Naive thymus-derived CD4-positive, alpha-beta T cell (primary cell): ENCODE measurements around the gene RPS2. TPM values are rescaled to one million over a fixed set of nuclear protein-coding genes. Genes with fewer than 3 reads are reported as not detected.

Experiments used
- ATAC-seq: fragments of 150-1000 bp; cut with Tn5 transposase; 2 replicates; pipeline ENCODE4 v1.10.0; 2021; ENCODE audit warnings: mild to moderate bottlenecking, moderate library complexity
- CTCF ChIA-PET: fragments of 350-600 bp; sonication (Branson Sonifier 250); formaldehyde crosslinking; loops from one replicate; lab custom pipeline; 2021; ENCODE audit warnings: antibody characterized with exemption; lab: Charles Lee
- POLR2A ChIA-PET: fragments of 350-600 bp; sonication (Branson Sonifier 250); formaldehyde crosslinking; loops from one replicate; lab custom pipeline; 2021; ENCODE audit warnings: antibody characterized with exemption, inconsistent platforms; lab: Charles Lee
- DNase-seq, 9 donors: peaks; one replicate each; pipeline versions ENCODE4 v3.0.0 to v3.0.0-alpha.2; 2020 to 2022; ENCODE audit warnings: mixed read lengths in 1 of 9
- H3K27ac ChIP-seq: one replicate; pipeline ENCODE4 v1.7.0; 2013; ENCODE audit warnings: mild to moderate bottlenecking, low read depth, low read length, moderate library complexity
- H3K27me3 ChIP-seq, 2 donors: one replicate each; pipeline ENCODE4 v1.7.0; 2013; ENCODE audit warnings: low read length in 2 of 2, mild to moderate bottlenecking in 2 of 2, moderate library complexity in 2 of 2; ENCODE audit not compliant: control insufficient read depth in 2 of 2, insufficient read depth in 2 of 2
- H3K36me3 ChIP-seq, 3 experiments: 1 replicate in 2 of 3; 2 replicates in 1 of 3; pipeline ENCODE4 v1.7.0; 2013; ENCODE audit warnings: low read length in 3 of 3, mild to moderate bottlenecking in 3 of 3, moderate library complexity in 1 of 3; ENCODE audit not compliant: insufficient read depth in 3 of 3, control insufficient read depth in 2 of 3
- H3K4me1 ChIP-seq, 2 donors: one replicate each; pipeline ENCODE4 v1.7.0; 2013; ENCODE audit warnings: low read length in 2 of 2, mild to moderate bottlenecking in 2 of 2, moderate library complexity in 1 of 2; ENCODE audit not compliant: control insufficient read depth in 2 of 2, insufficient read depth in 2 of 2
- H3K4me3 ChIP-seq: 2 replicates; pipeline ENCODE4 v1.7.0; 2013; ENCODE audit warnings: mild to moderate bottlenecking, low read length
- H3K9me3 ChIP-seq, 3 experiments: 1 replicate in 2 of 3; 2 replicates in 1 of 3; pipeline ENCODE4 v1.7.0; 2013; ENCODE audit warnings: low read length in 3 of 3; ENCODE audit not compliant: control insufficient read depth in 2 of 3
- H3K27ac Mint-ChIP-seq, 9 donors: one replicate each; pipeline ENCODE4 v1.8.0; 2020 to 2022; ENCODE audit warnings: mixed read lengths in 9 of 9, mild to moderate bottlenecking in 8 of 9, moderate library complexity in 5 of 9, inconsistent platforms in 2 of 9
- H3K27me3 Mint-ChIP-seq, 5 donors: one replicate each; pipeline ENCODE4 v1.8.0; 2021 to 2022; ENCODE audit warnings: mixed read lengths in 5 of 5, mild to moderate bottlenecking in 1 of 5
- H3K36me3 Mint-ChIP-seq, 5 donors: one replicate each; pipeline ENCODE4 v1.8.0; 2020 to 2022; ENCODE audit warnings: mixed read lengths in 5 of 5, mild to moderate bottlenecking in 3 of 5, inconsistent platforms in 1 of 5
- H3K4me1 Mint-ChIP-seq, 7 donors: one replicate each; pipeline ENCODE4 v1.8.0; 2020 to 2022; ENCODE audit warnings: mixed read lengths in 7 of 7, mild to moderate bottlenecking in 3 of 7, inconsistent platforms in 1 of 7
- H3K4me3 Mint-ChIP-seq, 10 donors: one replicate each; pipeline ENCODE4 v1.8.0; 2020 to 2022; ENCODE audit warnings: mild to moderate bottlenecking in 10 of 10, mixed read lengths in 10 of 10, moderate library complexity in 6 of 10, inconsistent platforms in 2 of 10
- H3K9me3 Mint-ChIP-seq, 11 donors: one replicate each; pipeline ENCODE4 v1.8.0; 2020 to 2022; ENCODE audit warnings: mixed read lengths in 11 of 11, mild to moderate bottlenecking in 4 of 11, inconsistent platforms in 1 of 11, moderate library complexity in 1 of 11
- intact Hi-C, 2 donors: fragments of 100-400 bp; cut with micrococcal nuclease; formaldehyde crosslinking; loops; one replicate each; pipeline ENCODE4 v1.15.1; 2023
- polyA plus RNA-seq, 2 donors: library from polyadenylated mRNA; unstranded; fragments of 300-500 nt; fragmentation: Illumina TruSeq; gene quantifications; one replicate each; pipeline ENCODE4 v1.2.3, GENCODE V29; 2021
- total RNA-seq, 6 experiments: library from RNA in 5 of 6; stranded (reverse) in 5 of 6; gene quantifications; 1 replicate in 5 of 6; 2 replicates in 1 of 6; pipeline ENCODE4 v1.2.3 and lab custom pipeline; 2021 to 2026

Gene RPS2
- total and polyA plus RNA-seq, 7 experiments from 2014 or later, result 2,562 to 7,254 (median 3,209) TPM

DNA sequence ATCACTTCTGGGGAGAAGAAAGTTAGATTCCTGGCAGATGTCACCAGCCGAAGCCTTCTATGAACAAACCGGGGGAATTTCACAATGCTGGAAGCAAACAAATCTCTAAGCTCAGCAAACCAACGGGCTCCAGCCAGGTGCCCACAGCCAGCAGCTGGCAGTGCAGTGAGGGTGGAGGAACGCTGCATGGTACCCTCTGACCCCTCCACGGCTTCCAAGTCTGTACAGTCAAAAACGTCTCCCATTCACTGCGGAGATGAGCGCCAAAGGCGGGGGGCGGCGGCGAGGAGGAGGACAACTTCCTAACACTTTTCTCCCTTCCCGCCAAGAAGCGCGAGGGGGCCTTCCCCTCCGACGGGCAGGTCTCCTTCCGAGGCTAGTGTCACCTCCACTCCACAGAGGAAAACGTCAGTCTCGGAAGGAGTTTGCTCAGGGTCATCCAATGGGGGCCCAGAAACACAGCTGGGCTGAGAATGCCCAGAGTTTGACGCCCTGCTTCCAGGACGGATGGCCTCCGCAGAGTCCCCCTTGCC, 44.1 kb upstream of the RPS2 start:
- Mint-ChIP-seq H3K27ac (peak overlapping the region; percentile 60 to 94 (median 76)), H3K36me3 (peaks cover 0 to 8% (median 0%) of the 10 kb centered on the region in 5 donors), H3K4me1 (peaks cover 22 to 48% (median 35%) of the 10 kb centered on the region in 7 donors), H3K4me3 (peak overlapping the region; percentile 72 to 93 (median 87)), H3K9me3 (no peaks in the 10 kb centered on the region), H3K27me3 (no peaks in the 10 kb centered on the region)
- ChIA-PET CTCF (interaction anchor here (0.8 to 1.3 kb wide), 2 partner anchors 144 to 208 kb away, joined by 3 read pairs; no protein-coding TSS in a partner anchor), POLR2A (interaction anchor here (0.6 to 2.9 kb wide), 14 partner anchors 13 to 480 kb away, joined by 3 to 30 read pairs (median 4); partner anchors contain the start of genes GFER, MLST8, NDUFB10 and RPS2)
- DNase-seq (peak in 1 of 9 donors; percentile 35), ATAC-seq (no peak)
- no peaks in the 10 kb centered on the region for H3K9me3 ChIP-seq
- H3K27me3 ChIP-seq, result no peaks in the 10 kb centered on the region
- peak overlapping the region; percentile 86 for H3K27ac ChIP-seq
- peaks cover 36 to 37% of the 10 kb centered on the region in 2 donors for H3K4me1 ChIP-seq
- H3K36me3 ChIP-seq, result no peaks in the 10 kb centered on the region
- H3K4me3 ChIP-seq, result peak overlapping the region; percentile 69
- intact Hi-C loops, result loop anchor here (1.0 to 5.0 kb wide), 9 partner anchors 15 to 421 kb away; partner anchors contain the start of genes NTHL1 (in 2 of the 2), RPS2 (in 2 of the 2), TSC2 (in 2 of the 2) and CCNF (in 1 of the 2)

DNA sequence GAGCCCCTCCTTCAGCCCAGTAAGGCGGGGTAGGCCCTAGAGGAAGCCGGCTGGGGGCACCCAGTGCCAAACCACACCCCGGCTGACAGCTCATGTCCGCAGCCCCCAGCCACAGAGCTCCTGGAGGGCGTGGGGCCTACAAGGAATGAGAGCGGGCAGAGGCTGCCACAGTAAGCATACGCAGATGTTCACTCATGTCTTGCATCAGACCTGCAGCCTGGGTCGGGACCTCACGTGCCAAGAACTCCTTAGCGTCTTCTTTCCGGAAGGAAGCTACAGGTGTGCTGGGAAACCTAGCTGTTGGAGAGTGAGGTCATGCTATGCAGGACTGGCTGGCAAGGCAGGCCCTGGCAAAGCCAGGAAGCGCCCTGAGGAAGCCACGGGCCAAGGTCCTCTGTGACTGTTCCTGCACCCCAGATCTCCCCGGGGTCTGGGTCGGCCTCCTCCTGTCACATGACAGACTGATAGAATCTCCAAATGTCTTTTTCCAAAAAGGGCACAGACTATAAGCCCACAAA, 43.4 kb upstream of the RPS2 start:
- intact Hi-C loops, result loop anchor here in 1 of 2 donors (2.0 to 5.0 kb wide), 2 partner anchors 39 to 43 kb away; partner anchors contain the start of genes NTHL1, RPS2 and TSC2
- Mint-ChIP-seq H3K9me3 (no peaks in the 10 kb centered on the region), H3K36me3 (peaks cover 0 to 8% (median 0%) of the 10 kb centered on the region in 5 donors), H3K4me1 (peaks cover 22 to 48% (median 35%) of the 10 kb centered on the region in 7 donors), H3K27me3 (no peaks in the 10 kb centered on the region), H3K27ac (peak overlapping the region; percentile 60 to 94 (median 76)), H3K4me3 (peak overlapping the region; percentile 72 to 93 (median 87))
- no peaks in the 10 kb centered on the region for H3K9me3 ChIP-seq
- ChIA-PET POLR2A (interaction anchor here (0.6 to 2.9 kb wide), 9 partner anchors 12 to 217 kb away, joined by 3 to 30 read pairs (median 4); partner anchors contain the start of genes MLST8, RPS2, TBL3 and TRAF7), CTCF (interaction anchor here (1.3 kb wide), 1 partner anchor 145 kb away, joined by 3 read pairs; no protein-coding TSS in a partner anchor)
- H3K4me3 ChIP-seq, result peak overlapping the region; percentile 69
- H3K4me1 ChIP-seq, result peaks cover 36 to 38% of the 10 kb centered on the region in 2 donors
- no peak for DNase-seq
- H3K27me3 ChIP-seq, result no peaks in the 10 kb centered on the region
- H3K27ac ChIP-seq, result peak overlapping the region; percentile 86
- ATAC-seq, result no peak
- peaks cover 0 to 6% (median 0%) of the 10 kb centered on the region in 3 experiments for H3K36me3 ChIP-seq

DNA sequence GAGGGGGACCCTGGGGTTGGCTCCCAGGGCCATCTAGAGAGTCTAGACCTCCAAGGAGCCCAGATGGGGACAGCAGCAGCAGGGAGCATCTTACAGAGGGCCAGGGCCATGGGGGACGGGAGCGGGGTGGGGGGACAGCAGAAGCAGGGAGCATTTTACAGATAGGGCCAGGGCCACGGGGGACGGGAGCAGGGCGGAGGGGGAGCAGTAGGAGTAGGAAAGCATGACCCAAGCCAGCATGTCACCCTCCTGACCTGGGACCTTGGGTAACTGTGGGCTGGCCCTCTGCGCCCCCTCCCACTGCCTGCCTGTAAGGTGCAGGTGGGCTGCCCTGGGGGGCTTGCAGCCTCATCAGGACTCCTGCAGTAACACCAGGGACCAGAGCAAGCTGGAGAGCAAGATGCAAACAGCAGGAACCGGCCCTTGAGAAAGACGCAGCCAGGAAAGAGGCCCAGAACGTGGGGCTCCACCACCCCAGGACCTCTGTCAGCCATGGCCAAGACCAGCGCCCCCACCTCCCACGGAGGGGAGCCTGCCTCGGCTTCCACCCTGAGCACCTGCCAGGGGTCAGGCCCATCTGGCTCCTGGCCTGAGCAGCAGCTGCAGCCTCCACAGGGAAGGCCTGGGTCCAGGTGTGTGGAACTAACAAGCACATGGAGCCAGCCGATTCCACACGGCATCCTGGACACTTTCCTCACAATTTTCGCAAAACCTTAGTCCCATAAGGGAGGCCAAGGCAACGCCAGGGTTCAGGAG, 42.6 kb upstream of the RPS2 start:
- H3K27ac ChIP-seq, result peak overlapping the region; percentile 86
- Mint-ChIP-seq H3K4me1 (peaks cover 22 to 48% (median 35%) of the 10 kb centered on the region in 7 donors), H3K9me3 (no peaks in the 10 kb centered on the region), H3K27me3 (no peaks in the 10 kb centered on the region), H3K36me3 (peaks cover 0 to 10% (median 0%) of the 10 kb centered on the region in 5 donors), H3K27ac (peak overlapping the region in 7 of 9 donors; percentile 3 to 76 (median 45)), H3K4me3 (peak overlapping the region; percentile 72 to 93 (median 87))
- ATAC-seq, result no peak
- H3K4me3 ChIP-seq, result peak overlapping the region; percentile 3
- DNase-seq, result no peak
- ChIA-PET CTCF (interaction anchor here (1.3 kb wide), 1 partner anchor 146 kb away, joined by 3 read pairs; no protein-coding TSS in a partner anchor), POLR2A (interaction anchor here (0.6 to 2.9 kb wide), 6 partner anchors 15 to 492 kb away, joined by 3 to 30 read pairs (median 6); partner anchors contain the start of genes RPS2, TBL3 and TRAF7)
- peaks cover 0 to 14% (median 0%) of the 10 kb centered on the region in 3 experiments for H3K36me3 ChIP-seq
- no peaks in the 10 kb centered on the region for H3K27me3 ChIP-seq
- H3K9me3 ChIP-seq, result no peaks in the 10 kb centered on the region
- intact Hi-C loops, result loop anchor here in 1 of 2 donors (5.0 kb wide), 1 partner anchor 40 kb away; the partner anchor contains the start of genes NTHL1 and TSC2
- H3K4me1 ChIP-seq, result peaks cover 36 to 38% of the 10 kb centered on the region in 2 donors

DNA sequence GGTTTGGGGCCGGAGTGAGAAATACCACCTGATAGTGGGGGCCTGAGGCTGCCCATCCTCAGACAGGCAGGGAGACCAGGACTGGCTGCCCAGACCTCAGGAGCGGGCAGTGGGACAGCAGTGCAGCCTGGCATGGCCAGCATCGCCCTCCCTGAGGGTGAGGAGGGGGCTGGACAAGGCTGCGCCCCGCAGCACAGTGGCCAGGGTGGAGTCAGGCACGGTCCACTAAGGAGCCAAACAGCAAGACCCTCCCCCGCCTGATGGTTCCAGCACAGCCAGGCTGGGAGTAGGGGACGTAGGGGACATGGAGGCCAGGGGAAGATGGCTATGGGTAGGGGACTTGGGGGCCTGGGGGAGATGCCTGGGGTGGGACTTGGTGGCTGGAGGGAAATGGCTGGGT, 41.7 kb upstream of the RPS2 start:
- Mint-ChIP-seq H3K27me3 (no peaks in the 10 kb centered on the region), H3K36me3 (peaks cover 0 to 10% (median 0%) of the 10 kb centered on the region in 5 donors), H3K27ac (peak overlapping the region in 2 of 9 donors; percentile 49 to 77), H3K9me3 (no peaks in the 10 kb centered on the region), H3K4me1 (peaks cover 22 to 48% (median 35%) of the 10 kb centered on the region in 7 donors), H3K4me3 (peak overlapping the region in 4 of 10 donors; percentile 35 to 87 (median 69))
- Histone ChIP-seq H3K9me3 (no peaks in the 10 kb centered on the region), H3K4me1 (peaks cover 36 to 38% of the 10 kb centered on the region in 2 donors), H3K4me3 (no peak overlapping the region), H3K27ac (no peak overlapping the region), H3K36me3 (peaks cover 0 to 23% (median 5%) of the 10 kb centered on the region in 3 experiments), H3K27me3 (no peaks in the 10 kb centered on the region)
- ATAC-seq (no peak), DNase-seq (no peak)
- POLR2A ChIA-PET, result no interaction called here
- CTCF ChIA-PET, result no interaction called here
- intact Hi-C loops, result loop anchor here in 1 of 2 donors (5.0 kb wide), 1 partner anchor 41 kb away; the partner anchor contains the start of genes NTHL1 and TSC2

DNA sequence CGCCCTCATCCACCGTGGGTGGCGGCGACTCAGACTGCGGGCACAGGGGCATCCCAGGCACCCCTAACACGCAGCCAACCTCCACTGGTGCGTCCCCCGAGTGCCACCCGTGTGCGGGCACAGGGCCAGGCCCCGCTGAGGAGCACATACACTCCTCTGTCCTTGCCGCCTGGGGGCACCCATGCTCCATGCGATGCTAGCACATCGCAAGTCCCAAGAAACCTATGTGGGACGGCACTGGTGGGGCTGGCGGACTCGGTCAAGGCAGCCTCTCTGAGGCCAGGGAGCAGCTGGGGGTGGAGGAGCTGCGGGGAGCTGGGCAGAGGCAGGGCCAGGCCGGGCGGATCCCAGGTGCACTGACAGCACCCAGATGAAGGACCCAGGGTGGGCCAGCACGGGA, 41.0 kb upstream of the RPS2 start:
- no peak for DNase-seq
- Mint-ChIP-seq H3K4me1 (peaks cover 22 to 48% (median 35%) of the 10 kb centered on the region in 7 donors), H3K9me3 (no peaks in the 10 kb centered on the region), H3K4me3 (peak overlapping the region in 1 of 10 donors; percentile 87), H3K27me3 (no peaks in the 10 kb centered on the region), H3K27ac (peak overlapping the region in 1 of 9 donors; percentile 77), H3K36me3 (peaks cover 0 to 12% (median 0%) of the 10 kb centered on the region in 5 donors)
- intact Hi-C loops, result loop anchor here in 1 of 2 donors (5.0 kb wide), 1 partner anchor 42 kb away; the partner anchor contains the start of genes NTHL1 and TSC2
- no peaks in the 10 kb centered on the region for H3K27me3 ChIP-seq
- POLR2A ChIA-PET, result interaction anchor here (1.9 to 2.4 kb wide), 2 partner anchors 41 to 150 kb away, joined by 5 to 7 read pairs; partner anchors contain the start of genes RPS2 and TRAF7
- no peak overlapping the region for H3K4me3 ChIP-seq
- no peak overlapping the region for H3K27ac ChIP-seq
- ATAC-seq, result no peak
- H3K36me3 ChIP-seq, result peaks cover 0 to 30% (median 5%) of the 10 kb centered on the region in 3 experiments
- H3K9me3 ChIP-seq, result no peaks in the 10 kb centered on the region
- peaks cover 36 to 38% of the 10 kb centered on the region in 2 donors for H3K4me1 ChIP-seq
- CTCF ChIA-PET, result interaction anchor here (0.6 kb wide), 1 partner anchor 19 kb away, joined by 3 read pairs; no protein-coding TSS in a partner anchor
